Esophagus (tissue), 2 donors: ENCODE data around the gene RBM20. TPM values are rescaled to one million over a fixed set of nuclear protein-coding genes. Genes with fewer than 3 reads are reported as not detected.
"Not testable (repeated sequence)": the region's sequence is repeated elsewhere in the genome, so short reads cannot be mapped to it uniquely, and the experiment has no call there.

Source experiments
- H3K27ac ChIP-seq, 2 donors: one replicate each; pipeline ENCODE4 v1.5.1; 2013; ENCODE audit warnings: low read depth in 2 of 2, mild to moderate bottlenecking in 2 of 2, inconsistent platforms in 1 of 2, low read length in 1 of 2, moderate library complexity in 1 of 2
- H3K27me3 ChIP-seq, 2 donors: one replicate each; pipeline ENCODE4 v1.6.1; 2013; ENCODE audit warnings: low read length in 2 of 2, control low read depth in 1 of 2, mild to moderate bottlenecking in 1 of 2; ENCODE audit not compliant: insufficient read depth in 2 of 2, control insufficient read depth in 1 of 2
- H3K36me3 ChIP-seq, 2 donors: one replicate each; pipeline ENCODE4 v1.6.1; 2013; ENCODE audit warnings: low read length in 1 of 2; ENCODE audit not compliant: control insufficient read depth in 2 of 2, insufficient read depth in 2 of 2
- H3K4me1 ChIP-seq, 2 donors: one replicate each; pipeline ENCODE4 v1.6.1; 2013; ENCODE audit warnings: low read length in 1 of 2; ENCODE audit not compliant: control insufficient read depth in 2 of 2, insufficient read depth in 2 of 2
- H3K4me3 ChIP-seq, 2 donors: one replicate each; pipeline ENCODE4 v1.5.1; 2013; ENCODE audit warnings: low read length in 2 of 2, mild to moderate bottlenecking in 2 of 2, low read depth in 1 of 2, moderate library complexity in 1 of 2
- H3K9me3 ChIP-seq, 2 donors: one replicate each; pipeline ENCODE4 v1.6.1; 2013; ENCODE audit warnings: mild to moderate bottlenecking in 2 of 2, low read depth in 1 of 2, low read length in 1 of 2, moderate library complexity in 1 of 2; ENCODE audit not compliant: control insufficient read depth in 2 of 2, insufficient read depth in 1 of 2
- WGBS, 2 donors: extraction: QIAGEN DNeasy Blood & Tissue Kit; methylation state at CpG; one replicate each; pipeline ENCODE4 v1.1.7; 2013; 5-methylcytosine and 5-hydroxymethylcytosine counted together
- polyA plus RNA-seq, 2 donors: library from polyadenylated mRNA; stranded (reverse); fragments of 200-250 nt; gene quantifications; one replicate each; pipeline ENCODE4 v1.2.3, GENCODE V29; 2013
- donor health status: healthy with polysubstance abuse.
- donor health status: Bipolar disorder and iron deficiency.

The RBM20 gene
- polyA plus RNA-seq, 2 donors, result 2.7 to 7.2 TPM

- no peaks in the 10 kb centered on the region for H3K36me3 ChIP-seq
- H3K9me3 ChIP-seq, result no peaks in the 10 kb centered on the region
- H3K27ac ChIP-seq, result no peak overlapping the region
- WGBS, 2 donors, result 91 to 94% methylated on average over 4 of the region's 4 CpGs
- no peak overlapping the region for H3K4me3 ChIP-seq
- no peaks in the 10 kb centered on the region for H3K27me3 ChIP-seq
- H3K4me1 ChIP-seq, result no peaks in the 10 kb centered on the region
Measured at GRCh38 chr10:110656612-110657011, 12.5 kb downstream of the RBM20 start.

DNA sequence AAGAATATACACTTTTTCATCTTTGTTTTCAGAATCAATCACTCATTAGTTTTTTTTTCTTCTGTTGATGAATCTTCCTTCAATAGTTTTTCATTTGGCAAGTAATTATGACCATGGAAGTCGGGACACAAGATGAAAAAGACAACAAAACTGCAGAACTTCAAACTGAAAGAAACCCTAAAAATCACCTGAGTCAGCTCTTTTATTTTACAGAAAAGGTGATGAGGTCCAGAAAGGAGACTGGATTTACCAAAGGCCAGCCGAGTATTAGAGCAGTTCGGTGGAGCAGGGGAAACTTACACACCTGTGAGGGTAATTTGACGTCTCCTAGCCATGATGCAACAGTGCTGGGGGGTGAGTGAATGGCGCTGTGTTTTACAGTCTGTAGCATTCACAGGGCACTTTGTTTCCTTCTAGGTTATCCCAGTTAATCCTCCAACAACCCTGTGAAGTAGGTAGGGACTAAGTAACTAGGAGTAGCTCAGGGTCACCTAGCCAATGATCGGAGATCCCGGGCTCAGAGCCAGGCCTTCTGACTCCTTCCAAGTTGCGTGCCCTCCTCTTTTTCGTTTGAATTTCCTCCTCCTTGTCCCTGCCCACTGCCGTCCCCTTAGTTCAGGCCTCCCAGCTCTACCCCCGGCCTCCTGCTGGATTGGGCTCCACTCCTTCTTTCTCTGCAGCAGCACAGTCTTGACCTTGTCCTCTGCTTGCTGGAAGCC lies 14.0 kb downstream of the RBM20 start:
- H3K27ac ChIP-seq, result no peak overlapping the region
- H3K9me3 ChIP-seq, result no peaks in the 10 kb centered on the region
- no peaks in the 10 kb centered on the region for H3K4me1 ChIP-seq
- H3K27me3 ChIP-seq, result no peaks in the 10 kb centered on the region
- no peaks in the 10 kb centered on the region for H3K36me3 ChIP-seq
- WGBS, 2 donors, result 77 to 81% methylated on average over 11 of the region's 11 CpGs
- H3K4me3 ChIP-seq, result no peak overlapping the region

- Histone ChIP-seq H3K4me1 (no peaks in the 10 kb centered on the region), H3K36me3 (no peaks in the 10 kb centered on the region), H3K27me3 (no peaks in the 10 kb centered on the region), H3K27ac (no peak overlapping the region), H3K9me3 (no peaks in the 10 kb centered on the region), H3K4me3 (no peak overlapping the region)
- 63 to 80% methylated on average over 1 of the region's 1 CpG for WGBS, 2 donors
Measured at GRCh38 chr10:110659558-110659957, 15.4 kb downstream of the RBM20 start.

GRCh38 chr10:110660289-110660688 lies 16.2 kb downstream of the RBM20 start:
- not testable (repeated sequence) for H3K36me3 ChIP-seq, H3K27me3 ChIP-seq, H3K27ac ChIP-seq, H3K4me1 ChIP-seq, H3K9me3 ChIP-seq, H3K4me3 ChIP-seq
- 87 to 92% methylated on average over 8 of the region's 8 CpGs for WGBS, 2 donors

- Histone ChIP-seq H3K36me3 (no peaks in the 10 kb centered on the region), H3K9me3 (no peaks in the 10 kb centered on the region), H3K27ac (no peak overlapping the region), H3K4me1 (no peaks in the 10 kb centered on the region), H3K4me3 (no peak overlapping the region), H3K27me3 (no peaks in the 10 kb centered on the region)
- 86 to 91% methylated on average over 5 of the region's 5 CpGs for WGBS, 2 donors
Measured at GRCh38 chr10:110661292-110661691, 17.2 kb downstream of the RBM20 start.

DNA sequence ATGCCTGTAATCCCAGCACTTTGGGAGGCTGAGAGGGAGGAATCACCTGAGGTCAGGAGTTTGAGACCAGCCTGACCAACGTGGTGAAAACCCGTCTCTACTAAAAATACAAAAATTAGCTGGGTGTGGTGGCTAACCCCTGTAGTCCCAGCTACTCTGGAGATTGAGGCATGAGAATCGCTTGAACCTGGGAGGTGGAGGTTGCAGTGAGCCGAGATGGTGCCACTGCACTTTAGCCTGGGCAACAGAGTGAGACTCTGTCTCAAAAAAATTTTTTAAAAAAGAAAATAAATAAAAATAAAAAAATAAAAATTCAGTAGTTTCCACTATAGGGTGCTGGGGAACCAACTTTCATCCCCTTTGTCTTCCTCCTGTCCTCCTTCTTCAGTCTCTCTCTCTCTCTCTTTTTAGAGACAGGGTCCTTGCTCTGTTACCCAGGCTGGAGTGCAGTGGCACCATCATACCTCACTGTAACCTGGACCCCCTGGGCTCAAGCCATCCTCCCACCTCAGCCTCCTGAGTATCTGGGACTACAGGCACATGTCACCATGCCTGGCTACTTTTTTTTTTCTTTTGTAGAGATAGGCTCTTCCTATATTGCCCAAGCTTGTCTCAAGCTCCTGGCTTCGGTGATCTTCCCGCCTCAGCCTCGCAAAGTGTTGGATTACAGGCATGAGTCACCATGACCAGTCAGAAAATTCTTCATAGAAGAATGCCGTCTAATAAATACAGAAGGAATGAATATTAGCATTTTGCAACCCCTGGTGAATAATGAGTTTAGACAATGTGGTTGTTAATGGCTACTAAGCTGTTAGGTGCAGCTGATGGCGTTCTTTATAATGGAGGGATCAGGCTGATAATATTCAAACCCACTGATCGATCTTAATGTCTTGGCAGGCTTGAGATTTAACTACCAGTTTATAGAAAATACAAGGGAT lies 20.6 kb downstream of the RBM20 start:
- H3K36me3 ChIP-seq, result no peaks in the 10 kb centered on the region
- H3K9me3 ChIP-seq, result no peaks in the 10 kb centered on the region
- WGBS, 2 donors, result 61 to 68% methylated on average over 10 of the region's 10 CpGs
- no peaks in the 10 kb centered on the region for H3K27me3 ChIP-seq
- H3K4me3 ChIP-seq, result no peak overlapping the region
- H3K27ac ChIP-seq, result no peak overlapping the region
- no peaks in the 10 kb centered on the region for H3K4me1 ChIP-seq

GRCh38 chr10:110666259-110666658 lies 22.1 kb downstream of the RBM20 start:
- WGBS, 2 donors, result 39 to 67% methylated on average over 2 of the region's 2 CpGs
- not testable (repeated sequence) for H3K4me3 ChIP-seq, H3K36me3 ChIP-seq, H3K27me3 ChIP-seq, H3K4me1 ChIP-seq, H3K27ac ChIP-seq, H3K9me3 ChIP-seq

- Histone ChIP-seq H3K9me3 (no peaks in the 10 kb centered on the region), H3K27ac (no peak overlapping the region), H3K4me1 (no peaks in the 10 kb centered on the region), H3K36me3 (no peaks in the 10 kb centered on the region), H3K27me3 (no peaks in the 10 kb centered on the region), H3K4me3 (no peak overlapping the region)
- 89 to 91% methylated on average over 3 of the region's 3 CpGs for WGBS, 2 donors
Measured at GRCh38 chr10:110666673-110667072, 22.5 kb downstream of the RBM20 start.

GRCh38 chr10:110667620-110668343 lies 23.6 kb downstream of the RBM20 start:
- Histone ChIP-seq H3K36me3 (no peaks in the 10 kb centered on the region), H3K4me1 (no peaks in the 10 kb centered on the region), H3K27ac (no peak overlapping the region), H3K27me3 (no peaks in the 10 kb centered on the region), H3K4me3 (no peak overlapping the region), H3K9me3 (no peaks in the 10 kb centered on the region)
- 79 to 81% methylated on average over 9 of the region's 9 CpGs for WGBS, 2 donors
